ENCODE measurements around the gene APOLD1.

DNA sequence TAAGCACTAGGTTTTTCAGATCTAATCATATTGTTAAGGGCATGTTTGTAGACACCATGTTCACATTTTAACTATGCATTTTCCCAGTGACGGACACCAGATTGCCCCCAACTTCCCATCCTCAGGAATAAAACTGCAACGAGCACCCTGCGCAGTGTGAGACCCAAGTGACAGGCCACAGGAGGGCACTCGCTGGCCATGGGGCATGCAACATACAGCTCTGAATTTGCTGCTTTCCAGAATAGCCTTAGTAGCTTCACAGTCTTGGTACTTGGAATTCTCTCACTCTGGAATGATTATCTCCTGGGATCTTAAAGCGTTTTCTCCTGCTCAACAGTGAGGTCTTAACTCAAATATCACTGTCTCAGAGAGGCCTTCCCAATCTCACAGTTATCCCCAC, 26.7 kb downstream of the APOLD1 start:
- TF ChIP-seq, protein P1, sequence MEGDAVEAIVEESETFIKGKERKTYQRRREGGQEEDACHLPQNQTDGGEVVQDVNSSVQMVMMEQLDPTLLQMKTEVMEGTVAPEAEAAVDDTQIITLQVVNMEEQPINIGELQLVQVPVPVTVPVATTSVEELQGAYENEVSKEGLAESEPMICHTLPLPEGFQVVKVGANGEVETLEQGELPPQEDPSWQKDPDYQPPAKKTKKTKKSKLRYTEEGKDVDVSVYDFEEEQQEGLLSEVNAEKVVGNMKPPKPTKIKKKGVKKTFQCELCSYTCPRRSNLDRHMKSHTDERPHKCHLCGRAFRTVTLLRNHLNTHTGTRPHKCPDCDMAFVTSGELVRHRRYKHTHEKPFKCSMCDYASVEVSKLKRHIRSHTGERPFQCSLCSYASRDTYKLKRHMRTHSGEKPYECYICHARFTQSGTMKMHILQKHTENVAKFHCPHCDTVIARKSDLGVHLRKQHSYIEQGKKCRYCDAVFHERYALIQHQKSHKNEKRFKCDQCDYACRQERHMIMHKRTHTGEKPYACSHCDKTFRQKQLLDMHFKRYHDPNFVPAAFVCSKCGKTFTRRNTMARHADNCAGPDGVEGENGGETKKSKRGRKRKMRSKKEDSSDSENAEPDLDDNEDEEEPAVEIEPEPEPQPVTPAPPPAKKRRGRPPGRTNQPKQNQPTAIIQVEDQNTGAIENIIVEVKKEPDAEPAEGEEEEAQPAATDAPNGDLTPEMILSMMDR (optimal IDR thresholded peaks at IDR 0.05 in 1 of 3, IDR thresholded peaks at IDR 0.05 in 1 of 3, conservative IDR thresholded peaks at IDR 0.05 in 1 of 3; ENCODE audit: extremely low read depth in 1 of 3, insufficient read depth in 2 of 3, low read length in 3 of 3): peak in 1 of 3 experiments; percentile 24
- no peak for TF ChIP-seq EZH2 (IDR thresholded peaks at IDR 0.05; ENCODE audit: low read length)
